ENCODE results near the gene EDAR. TPM values are rescaled to one million over a fixed set of nuclear protein-coding genes. Genes with fewer than 3 reads are reported as not detected.
A peak's percentile ranks its signal among the peaks of the same experiment; 100 is the strongest.

The EDAR gene
- total RNA-seq, result not detected in 2 replicates
- not detected for polyA plus RNA-seq (2012)

DNA sequence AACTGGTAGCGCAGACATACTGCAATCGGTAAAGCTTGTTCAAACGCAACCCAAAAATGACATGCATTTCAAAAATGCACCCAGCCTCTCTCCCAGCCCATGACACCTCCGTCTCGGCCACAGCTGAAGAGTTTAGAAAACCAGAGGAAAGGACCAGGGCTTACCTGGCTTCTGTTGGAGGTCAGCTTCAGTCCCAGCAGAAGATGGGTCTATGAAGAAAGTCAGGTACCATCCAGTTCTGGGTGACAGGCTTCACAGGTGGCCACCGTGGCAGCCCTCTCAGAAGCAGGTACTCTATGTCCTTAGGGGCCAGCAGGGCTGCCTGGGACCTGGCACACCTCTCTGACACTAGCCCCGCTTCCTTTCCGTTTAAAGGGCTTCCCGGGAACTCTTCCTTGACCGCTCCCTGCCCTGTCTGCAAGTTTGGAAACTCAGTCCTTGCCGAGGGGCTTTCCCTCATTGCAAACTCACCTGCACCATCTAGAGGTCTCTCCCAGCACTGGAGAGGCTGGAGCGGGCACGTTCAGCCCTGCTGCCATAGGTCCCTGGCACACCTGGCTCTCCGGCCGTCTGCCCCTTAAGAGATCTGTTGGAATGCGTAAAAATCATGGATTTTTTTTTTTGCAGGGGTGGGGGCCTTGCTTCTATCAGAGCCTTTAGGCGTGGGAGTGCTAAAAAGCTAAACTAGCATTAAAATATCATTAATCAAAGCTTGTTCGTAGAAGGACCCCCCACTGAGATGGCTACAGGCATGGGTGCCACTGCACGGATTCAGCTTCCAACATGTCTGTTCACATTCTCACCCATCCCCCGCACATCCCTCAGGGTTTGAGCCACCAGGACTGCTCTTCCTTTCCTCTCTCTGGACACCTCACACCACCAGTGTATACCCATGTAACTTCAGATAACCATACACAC lies at the start of gene EDAR:
EDAR (minus strand) TSS at position 425 of the 918 bp plus-strand sequence. CDS start 58,206 bp downstream, outside the sequence.
- peak; percentile 13 for DNase-seq (ENCODE audit: low read depth)

DNA sequence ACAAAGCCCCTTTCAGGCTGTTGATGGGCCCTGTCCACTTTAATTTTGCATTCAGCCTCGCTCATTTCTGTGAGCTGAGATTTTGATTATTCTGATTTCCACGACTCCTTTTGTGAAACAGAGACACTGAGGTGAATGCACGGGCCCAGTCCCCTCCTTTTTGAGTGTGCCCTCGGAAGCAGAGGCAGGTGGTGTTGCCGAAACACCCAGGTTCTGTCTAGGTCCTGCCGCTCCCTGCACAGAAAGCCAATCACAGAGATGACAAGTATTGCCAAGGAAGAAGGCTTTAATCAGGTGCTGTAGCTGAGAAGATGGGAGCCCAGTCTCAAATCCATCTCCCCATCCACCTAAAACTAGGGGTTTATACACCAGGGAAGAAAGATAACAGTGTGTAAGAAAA lies 44.2 kb upstream of the EDAR start:
- DNase-seq (ENCODE audit: low read depth), result no peak

DNA sequence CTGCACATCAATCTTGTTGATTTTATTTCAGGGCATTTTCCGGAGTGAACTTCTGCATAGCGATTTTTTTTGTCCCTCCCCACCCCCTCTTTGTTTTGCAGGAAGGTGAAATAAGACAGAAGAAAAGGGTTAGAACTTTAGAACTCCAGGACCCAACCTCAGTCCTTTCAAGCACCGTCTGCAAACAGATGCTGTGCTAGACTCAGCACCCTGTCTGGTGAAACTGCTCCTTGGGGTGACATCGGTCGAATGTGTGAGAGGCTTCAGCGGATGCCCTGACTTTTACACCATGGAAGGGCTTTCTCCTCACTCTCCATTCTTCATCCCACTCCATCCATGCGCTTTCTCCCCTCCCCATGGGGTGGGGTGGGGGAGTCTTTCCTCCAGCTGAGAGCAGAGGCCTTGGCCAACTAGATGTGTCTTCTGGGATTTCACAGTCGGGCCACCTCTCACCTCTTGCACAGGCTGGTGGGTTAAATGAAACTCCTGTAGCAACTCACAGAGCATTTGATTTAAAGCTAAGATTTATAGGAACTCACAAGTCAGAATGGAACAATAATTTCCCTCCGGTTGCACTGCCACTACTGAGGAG lies 43.3 kb upstream of the EDAR start:
- DNase-seq (ENCODE audit: low read depth), result no peak

DNA sequence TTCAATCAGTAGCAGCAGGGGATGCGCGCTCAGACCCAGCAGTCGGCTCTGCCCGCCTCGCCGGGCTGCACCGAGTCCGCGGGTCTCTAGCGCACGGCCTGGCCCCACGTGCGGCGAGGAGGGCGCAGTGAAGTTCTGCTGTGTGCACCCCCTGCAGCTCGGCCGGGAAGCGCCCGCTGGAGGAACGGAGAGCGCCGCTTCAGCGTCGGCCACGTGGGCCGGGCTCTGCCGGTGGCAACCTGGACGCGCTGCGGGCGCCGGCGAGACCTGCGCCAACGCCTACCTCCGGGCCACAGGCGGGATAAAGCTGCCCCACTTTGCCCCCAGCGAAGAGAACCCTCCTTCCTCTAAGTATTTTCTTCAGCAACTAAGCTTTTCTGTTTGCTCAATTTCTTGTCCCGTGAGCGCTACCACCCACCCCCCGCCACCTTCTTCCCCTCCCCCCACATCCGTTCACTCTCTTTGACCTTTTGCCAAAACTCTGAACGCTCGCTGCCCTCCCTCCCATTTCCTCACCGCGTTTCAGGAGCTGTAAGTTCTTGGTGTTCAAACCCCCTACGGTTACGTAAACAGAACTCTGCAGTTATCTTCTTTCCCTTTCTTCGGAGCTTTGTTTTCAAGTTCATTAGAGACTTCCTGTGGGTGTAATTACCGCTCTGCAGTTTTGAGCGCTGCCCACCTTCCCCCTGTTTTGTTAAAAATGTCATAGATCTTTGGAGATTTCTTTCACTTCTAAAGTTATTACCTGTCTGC lies 42.6 kb upstream of the EDAR start:
- no peak for DNase-seq (ENCODE audit: low read depth)

DNA sequence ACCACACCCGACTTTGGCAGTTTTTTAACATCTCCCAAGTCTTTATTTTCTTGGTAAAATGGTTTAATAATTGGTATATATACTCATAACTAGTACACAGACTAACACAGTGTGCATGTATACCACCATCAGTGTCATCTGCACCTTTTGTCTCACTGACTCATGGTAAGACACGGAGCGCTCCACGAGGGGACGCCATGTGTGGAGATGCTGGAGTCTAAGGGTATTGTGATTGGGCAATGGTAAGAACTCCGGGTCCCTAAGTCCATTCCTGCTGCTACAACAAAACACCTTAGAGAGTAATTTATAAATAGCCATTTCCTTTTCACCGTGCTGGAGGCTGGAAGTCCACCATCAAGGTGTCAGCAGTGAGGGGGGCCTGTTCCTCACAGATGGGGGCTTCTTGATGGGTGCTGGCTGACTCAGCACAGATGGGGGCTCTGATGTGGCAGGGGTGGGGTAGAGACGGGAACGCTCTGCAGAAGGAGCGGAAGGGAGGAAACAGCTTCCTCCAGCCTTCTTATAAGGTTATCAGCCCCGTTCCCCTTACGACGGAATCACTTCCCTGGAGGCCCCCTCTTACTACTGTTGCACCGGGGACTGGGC lies 42.0 kb upstream of the EDAR start:
- DNase-seq (ENCODE audit: low read depth), result no peak

DNA sequence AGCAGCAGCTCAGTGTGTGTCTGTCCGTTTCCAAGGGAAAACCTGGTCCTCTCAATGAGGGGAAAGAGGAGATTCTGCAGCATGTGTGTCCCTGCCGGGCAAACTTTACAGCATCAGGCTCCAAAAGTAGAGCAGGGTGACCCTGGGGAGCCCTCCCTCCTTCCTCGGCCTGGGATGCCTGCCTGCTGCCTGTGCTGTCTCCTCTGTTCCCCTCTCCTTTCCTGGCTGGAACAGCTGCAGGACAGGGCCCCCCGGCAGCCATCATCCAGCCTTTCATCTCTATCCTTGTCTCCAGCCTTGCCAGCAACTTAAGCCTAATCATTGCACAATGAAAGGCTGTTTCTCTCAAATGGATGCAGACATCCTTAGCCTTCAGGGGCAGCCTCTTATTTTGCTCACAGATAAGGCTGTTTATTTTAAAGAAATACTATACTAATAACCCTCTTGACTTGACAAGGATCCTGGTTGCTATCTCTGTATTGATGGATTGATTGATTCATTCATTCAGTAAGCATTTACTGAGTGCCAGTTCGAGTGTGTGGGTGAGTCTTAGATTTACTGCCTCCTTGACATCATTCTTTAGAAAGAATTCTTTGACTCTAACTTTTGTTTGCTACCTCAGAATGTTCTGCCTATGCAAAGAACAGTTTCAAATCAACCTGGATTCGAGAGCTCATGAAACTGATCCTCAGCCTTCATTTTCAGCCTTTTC lies 40.6 kb upstream of the EDAR start:
- no peak for DNase-seq (ENCODE audit: low read depth)

DNA sequence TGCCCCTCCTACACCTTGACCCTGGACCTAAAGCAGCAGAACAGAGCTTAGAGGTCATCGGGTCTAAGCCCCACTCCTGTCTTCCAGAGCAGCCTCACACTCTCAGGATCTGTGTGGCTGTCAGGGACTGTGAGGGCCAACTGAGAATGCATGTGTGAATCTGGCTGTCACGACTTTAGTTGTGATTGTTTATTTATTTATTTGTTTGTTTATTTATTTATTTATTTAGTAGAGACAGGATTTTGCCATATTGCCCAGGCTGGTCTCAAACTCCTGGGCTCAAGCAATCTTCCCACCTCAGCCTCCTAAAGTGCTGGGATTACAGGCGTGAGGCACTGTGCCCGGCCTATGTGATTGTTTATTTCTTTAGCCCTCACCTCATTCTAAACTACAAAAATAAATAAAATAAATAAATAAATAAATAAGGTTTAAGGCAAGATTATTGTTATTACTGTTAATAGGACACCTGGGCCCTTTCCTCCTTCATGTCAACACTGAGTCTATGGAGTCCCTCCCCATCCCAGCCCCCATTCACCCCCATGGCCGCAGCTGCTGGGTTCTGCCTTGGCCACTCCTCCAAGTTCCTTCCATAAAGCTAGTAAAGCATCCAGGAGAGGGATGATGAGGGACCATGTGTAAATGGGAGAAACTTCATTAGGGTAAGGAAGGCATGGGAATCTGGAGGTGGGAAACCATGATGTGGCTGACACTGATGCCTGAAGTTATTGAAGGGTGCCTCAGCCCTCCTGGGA lies 39.9 kb upstream of the EDAR start:
- no peak for DNase-seq (ENCODE audit: low read depth)

DNA sequence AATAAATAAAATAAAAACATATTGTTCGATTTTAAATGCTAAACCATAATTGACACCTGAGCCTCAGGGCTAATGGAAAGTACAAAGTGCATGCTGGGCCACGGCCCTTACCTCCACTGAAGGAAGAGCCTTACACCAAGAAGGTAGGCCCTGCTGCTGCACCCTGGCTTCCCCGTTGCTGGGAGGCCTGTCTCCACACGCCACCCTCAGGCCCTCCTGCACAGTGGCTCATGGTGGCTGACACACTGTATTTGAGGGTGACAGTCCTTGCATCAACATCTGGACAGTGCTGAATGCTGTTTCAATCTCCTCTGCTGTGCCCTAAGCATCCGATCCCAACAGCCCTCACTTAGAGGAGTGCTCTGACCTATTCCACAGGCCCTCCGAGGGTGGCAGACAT lies 39.3 kb upstream of the EDAR start:
- no peak for DNase-seq (ENCODE audit: low read depth)

DNA sequence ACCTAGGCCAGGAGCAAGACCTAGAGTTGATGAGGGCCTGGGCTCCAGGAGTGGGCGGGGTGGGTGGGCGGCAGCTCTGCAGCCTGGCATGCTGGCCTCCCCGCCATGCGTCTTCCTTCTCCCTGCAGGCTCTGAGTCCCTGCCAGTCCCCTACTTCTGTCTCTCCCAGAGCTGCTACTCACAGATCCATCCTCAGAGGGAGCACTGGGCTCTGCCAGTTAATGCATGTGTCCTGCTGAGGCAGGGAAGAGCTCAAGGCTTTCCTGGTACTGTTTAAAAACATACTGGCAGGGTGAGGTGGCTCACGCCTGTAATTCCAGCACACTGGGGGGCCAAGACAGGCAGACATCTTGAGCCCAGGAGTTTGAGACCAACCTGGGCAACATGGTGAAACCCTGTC lies 38.7 kb upstream of the EDAR start:
- no peak for DNase-seq (ENCODE audit: low read depth)

DNA sequence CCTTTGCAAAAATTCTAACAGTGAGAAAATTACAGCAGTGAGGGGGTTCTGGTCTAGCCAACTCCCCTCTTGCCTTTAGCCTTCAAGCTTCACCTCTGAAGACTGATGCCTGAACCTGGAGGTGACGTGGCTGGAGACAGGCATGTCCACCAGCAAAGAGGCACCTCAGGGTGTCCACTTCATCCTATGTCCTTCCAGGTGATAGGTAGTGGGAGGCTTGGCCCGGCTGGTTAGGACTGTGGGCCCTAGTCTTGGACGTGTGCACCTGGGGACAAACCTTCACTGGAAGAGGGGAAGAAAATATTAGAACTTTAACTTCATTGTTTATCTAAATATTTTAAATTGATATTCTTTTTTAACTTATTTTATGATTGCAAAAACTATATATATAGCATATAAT lies 35.5 kb upstream of the EDAR start:
- no peak for DNase-seq (ENCODE audit: low read depth)

DNA sequence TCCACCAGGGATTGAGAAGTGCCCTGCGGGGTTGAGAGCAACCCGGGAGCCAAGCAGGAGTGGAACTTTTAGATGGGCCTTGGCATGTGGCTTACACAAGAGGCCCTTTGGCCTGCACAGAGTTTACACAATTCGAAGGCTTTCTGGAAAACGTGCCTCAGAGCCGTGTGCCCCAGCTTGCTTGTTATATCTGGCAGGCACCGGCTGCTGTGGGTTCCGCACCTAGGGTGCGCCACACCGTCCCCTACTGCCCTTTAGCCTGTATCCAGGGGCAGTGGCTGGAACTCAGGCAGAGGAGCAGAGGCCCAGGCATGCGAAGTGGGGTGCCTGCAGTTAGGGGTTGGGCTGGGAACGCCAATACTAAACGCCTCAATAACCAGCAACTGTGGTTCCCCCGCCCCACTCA lies 32.9 kb upstream of the EDAR start:
- DNase-seq (ENCODE audit: low read depth), result no peak

DNA sequence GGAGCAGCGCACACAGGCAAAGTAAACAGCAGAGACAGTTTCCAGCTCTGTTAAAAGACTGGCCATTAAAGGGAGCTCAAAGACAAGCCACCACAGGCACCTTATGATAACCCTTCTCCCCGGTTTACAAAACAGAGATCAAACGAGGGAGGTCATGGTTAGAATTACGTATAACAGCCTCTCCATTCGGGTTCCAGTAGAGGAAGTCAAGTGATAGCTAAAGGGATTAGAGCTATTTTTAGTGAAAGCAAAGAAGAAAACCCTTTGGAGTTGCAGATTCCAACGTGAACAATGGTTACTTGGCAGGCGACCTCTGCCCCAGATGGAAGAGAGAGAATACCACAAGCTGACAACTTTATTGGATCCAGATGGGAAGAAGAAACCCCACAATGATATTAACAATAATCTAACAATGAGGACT lies 31.2 kb upstream of the EDAR start:
- peak; percentile 59 for DNase-seq (ENCODE audit: low read depth)

DNA sequence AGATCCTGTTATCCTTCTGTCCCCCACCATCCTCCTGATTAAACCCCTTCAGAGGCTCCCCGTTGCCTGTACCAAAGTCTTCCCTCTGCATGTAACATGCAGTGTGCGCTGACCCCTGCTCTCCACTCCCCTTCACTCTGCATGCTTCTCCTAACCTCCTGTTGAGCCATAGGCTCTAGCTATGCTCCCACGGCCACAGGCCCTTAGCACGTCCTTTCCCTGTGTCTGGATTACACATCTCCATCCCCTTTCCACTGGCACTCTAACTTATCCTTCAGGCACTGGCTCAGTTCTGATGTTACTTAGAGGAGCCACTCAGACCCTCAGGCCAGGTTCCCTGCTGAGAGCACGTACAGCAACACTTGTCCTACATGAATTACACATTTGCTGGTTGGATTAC lies 29.4 kb upstream of the EDAR start:
- no peak for DNase-seq (ENCODE audit: low read depth)

DNA sequence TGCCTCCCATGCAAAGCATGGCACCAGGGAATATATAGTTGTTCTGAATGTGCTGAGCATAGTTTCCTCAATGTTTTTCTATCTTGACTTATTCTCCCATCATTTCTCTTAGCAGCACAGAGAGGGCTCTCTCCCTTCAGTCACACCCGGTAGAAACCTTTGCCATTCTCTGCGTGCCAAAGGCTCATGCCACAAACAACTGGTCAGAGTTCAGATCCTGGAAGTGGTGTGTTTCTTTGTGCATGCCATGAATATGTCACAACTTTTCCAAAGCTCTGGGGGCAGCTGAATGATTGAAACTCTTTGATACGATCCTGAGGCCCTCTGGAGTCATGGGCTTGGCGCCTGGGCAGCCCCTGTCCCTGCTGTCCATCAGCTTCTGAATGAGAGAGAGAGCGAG lies 28.0 kb upstream of the EDAR start:
- peak; percentile 39 for DNase-seq (ENCODE audit: low read depth)

DNA sequence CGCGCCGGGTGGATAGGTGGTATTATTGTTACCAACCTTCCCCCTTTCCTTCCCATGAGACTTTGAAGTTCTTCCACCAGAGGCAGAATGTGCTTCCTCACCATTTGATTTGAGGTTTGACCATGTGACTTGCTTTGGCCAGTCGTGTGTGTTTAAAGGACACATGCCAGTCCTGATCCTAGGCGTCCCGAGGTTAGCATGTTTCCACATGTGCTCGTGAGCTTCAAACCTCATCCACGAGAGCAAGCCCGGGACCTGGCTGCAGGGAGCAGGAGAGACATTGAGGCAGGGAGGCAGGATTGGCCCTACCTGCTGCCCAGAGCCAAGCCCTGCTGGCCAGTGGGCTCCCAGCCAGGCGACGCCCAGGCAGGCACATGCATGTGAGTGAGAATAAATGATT lies 27.4 kb upstream of the EDAR start:
- DNase-seq (ENCODE audit: low read depth), result no peak

DNA sequence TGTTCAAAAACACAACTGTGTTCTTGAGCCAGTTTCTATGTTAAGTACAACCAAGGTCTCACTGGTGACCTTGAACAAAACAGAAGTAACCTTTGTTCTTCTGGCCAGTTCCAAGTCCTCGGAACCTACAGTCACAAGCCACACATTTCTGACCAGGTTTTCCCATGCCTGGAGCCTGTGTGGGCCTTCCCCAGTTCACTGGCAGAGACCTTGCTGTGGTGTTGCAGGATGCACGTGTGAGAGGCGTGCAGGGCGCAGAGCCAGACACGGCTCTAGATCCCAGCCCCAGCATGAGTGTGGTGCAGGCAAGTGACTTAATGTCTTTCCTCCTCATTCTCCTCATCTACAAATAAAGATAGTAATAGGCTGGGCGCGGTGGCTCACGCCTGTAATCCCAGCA lies 25.5 kb upstream of the EDAR start:
- DNase-seq (ENCODE audit: low read depth), result no peak

DNA sequence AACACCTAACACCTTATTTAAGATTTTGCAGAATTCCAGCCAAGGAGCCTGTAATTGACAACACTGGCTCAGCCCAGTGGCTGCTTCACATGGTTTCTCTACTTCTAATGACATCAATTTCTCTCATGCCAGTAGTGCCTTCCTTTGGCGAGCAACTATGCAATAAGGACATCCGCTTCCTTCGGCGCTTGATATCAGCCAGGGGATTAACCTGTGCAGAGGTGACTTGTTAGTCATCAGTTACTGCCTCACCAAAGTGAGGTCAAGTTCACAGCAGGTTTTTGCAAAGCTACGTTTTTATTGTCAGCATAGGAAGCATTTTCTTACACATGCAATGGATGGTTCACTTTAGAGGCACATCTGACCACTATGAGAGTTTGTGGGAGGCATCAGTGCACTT lies 24.0 kb upstream of the EDAR start:
- no peak for DNase-seq (ENCODE audit: low read depth)

DNA sequence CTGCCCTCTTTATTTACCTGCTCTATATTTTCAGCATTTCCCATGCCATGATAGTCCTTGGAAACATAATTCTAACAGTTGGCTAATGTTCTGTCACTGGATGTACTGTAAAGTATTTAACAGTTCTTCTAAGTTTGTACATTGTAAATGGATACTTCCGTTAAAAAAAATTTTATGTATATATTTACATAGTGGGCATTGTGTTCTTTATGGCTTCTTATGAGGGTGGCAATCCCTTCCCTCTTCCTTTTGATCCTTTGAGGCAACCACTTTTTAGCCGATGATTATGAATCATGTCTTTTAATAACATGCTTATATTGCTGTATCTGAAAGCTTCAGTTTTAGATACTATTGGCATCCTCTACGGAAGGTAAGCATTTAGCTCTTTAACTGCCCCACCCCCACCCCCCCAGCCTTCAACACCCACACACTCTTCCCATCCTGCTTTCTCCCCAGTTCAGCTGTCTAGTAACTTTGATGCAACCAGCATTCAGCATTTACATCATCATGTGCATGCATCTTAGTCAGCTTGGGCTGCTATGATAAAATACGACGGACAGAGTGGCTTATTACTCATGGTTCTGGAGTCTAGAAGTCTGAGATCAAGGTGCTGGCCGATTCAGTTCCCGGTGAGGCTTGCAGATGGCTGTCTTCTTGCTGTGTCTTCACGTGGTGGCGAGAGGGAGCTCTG lies 21.0 kb upstream of the EDAR start:
- DNase-seq (ENCODE audit: low read depth), result no peak

DNA sequence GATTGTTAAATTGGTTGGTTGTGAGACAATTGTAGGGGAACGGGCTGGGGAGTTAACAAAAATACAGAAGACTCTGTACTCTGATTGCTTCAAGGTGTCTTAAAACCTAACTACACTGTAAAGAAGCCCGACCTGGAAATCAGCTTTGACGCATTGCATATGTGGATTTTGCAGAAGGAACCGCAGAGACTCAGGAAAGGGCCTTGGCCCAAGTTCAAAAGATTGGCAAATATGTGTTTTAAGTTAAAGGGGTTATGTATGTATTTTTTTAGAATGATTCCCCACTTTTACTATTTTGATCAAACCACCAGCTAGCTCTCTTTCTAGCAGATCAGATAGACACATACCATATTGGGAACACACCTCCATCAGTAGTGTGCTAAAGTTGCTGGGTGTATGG lies 18.0 kb upstream of the EDAR start:
- no peak for DNase-seq (ENCODE audit: low read depth)
